ENCODE data around the gene CARMIL1. TPM values are rescaled to one million over a fixed set of nuclear protein-coding genes. Genes with fewer than 3 reads are reported as not detected.

The CARMIL1 gene
- total RNA-seq, 1 donor from 2014 or later, result 19.1 TPM

DNA sequence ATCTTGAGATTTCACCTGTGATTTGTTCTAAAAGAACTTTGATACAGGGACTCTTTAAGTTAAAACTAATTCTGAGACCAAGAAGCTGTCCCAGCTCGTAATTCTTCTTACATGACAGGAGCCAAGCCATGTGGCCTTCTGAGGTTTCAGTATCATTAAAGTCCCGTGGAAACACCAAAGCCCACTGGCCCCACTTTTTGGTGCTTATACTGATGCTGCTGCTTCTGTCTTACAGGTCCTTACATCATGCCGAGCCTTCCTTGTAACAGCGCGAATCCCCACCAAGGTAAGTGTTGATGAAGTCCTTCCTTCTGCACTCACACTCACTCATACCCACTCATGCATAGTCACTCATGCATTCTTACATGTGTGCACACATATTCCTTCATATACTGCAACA, 140.7 kb downstream of the CARMIL1 start:
- H3K4me3 Mint-ChIP-seq (ENCODE audit: unreplicated experiment), result no peak overlapping the region
- TF ChIP-seq EZH2 (IDR thresholded peaks at IDR 0.05; ENCODE audit: insufficient read depth, low read length), result no peak
- TF ChIP-seq, protein P1, sequence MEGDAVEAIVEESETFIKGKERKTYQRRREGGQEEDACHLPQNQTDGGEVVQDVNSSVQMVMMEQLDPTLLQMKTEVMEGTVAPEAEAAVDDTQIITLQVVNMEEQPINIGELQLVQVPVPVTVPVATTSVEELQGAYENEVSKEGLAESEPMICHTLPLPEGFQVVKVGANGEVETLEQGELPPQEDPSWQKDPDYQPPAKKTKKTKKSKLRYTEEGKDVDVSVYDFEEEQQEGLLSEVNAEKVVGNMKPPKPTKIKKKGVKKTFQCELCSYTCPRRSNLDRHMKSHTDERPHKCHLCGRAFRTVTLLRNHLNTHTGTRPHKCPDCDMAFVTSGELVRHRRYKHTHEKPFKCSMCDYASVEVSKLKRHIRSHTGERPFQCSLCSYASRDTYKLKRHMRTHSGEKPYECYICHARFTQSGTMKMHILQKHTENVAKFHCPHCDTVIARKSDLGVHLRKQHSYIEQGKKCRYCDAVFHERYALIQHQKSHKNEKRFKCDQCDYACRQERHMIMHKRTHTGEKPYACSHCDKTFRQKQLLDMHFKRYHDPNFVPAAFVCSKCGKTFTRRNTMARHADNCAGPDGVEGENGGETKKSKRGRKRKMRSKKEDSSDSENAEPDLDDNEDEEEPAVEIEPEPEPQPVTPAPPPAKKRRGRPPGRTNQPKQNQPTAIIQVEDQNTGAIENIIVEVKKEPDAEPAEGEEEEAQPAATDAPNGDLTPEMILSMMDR (IDR thresholded peaks at IDR 0.05; ENCODE audit: insufficient read depth, low read depth, low read length), result no peak
- Histone ChIP-seq H3K79me2 (ENCODE audit: insufficient read depth, low read length) (no peaks in the 10 kb centered on the region), H3K27me3 (ENCODE audit: insufficient read depth, low read length) (no peaks in the 10 kb centered on the region), H3K9ac (ENCODE audit: low read length) (no peak overlapping the region), H3K4me3 (ENCODE audit: insufficient read depth, low read depth, low read length) (no peak overlapping the region), H2AFZ (ENCODE audit: low read depth, low read length) (no peak overlapping the region), H3K27ac (ENCODE audit: low read depth, low read length) (no peak overlapping the region), H4K20me1 (ENCODE audit: insufficient read depth, low read length) (no peaks in the 10 kb centered on the region), H3K4me1 (ENCODE audit: insufficient read depth, low read length) (no peaks in the 10 kb centered on the region), H3K4me2 (ENCODE audit: low read length) (no peak overlapping the region), H3K36me3 (ENCODE audit: insufficient read depth, low read length) (no peaks in the 10 kb centered on the region), H3K9me3 (ENCODE audit: insufficient read depth, low read depth, low read length) (no peaks in the 10 kb centered on the region)
- peaks cover 11% of the 10 kb centered on the region for H3K36me3 Mint-ChIP-seq (ENCODE audit: low read depth, unreplicated experiment)
- H3K27me3 Mint-ChIP-seq (ENCODE audit: low read depth, unreplicated experiment), result no peaks in the 10 kb centered on the region
- DNase-seq (ENCODE audit: low read depth) (no peak), FAIRE-seq (no peak)
- no peak overlapping the region for H3K27ac Mint-ChIP-seq (ENCODE audit: unreplicated experiment)
- H3K4me1 Mint-ChIP-seq (ENCODE audit: low read depth, unreplicated experiment), result peaks cover 13% of the 10 kb centered on the region
- H3K9me3 Mint-ChIP-seq (ENCODE audit: unreplicated experiment), result peaks cover 10% of the 10 kb centered on the region

DNA sequence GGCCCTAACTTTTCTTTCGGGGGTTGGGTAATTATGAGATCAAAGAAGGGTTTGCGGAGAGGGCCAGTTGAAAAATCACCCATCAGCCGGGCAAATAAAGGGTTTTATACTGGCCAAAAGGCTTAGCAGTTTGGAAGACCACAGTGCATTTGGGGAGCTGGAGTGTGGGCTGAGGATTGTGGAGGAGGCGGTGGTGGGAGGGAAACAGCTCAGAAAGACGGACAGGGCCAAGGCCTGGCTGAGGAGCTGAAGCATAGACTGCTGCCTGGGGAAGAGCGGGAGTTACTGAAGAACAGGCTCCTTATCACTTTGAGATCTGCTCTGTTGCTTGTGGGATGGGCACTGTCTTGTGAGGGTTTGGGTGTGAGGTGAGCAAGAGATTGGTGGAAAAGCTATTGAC, 144.2 kb downstream of the CARMIL1 start:
- peaks cover 4% of the 10 kb centered on the region for H3K4me1 Mint-ChIP-seq (ENCODE audit: low read depth, unreplicated experiment)
- FAIRE-seq, result no peak
- H3K27me3 Mint-ChIP-seq (ENCODE audit: low read depth, unreplicated experiment), result no peaks in the 10 kb centered on the region
- Histone ChIP-seq H3K4me2 (ENCODE audit: low read length) (no peak overlapping the region), H3K4me3 (ENCODE audit: insufficient read depth, low read depth, low read length) (no peak overlapping the region), H3K9ac (ENCODE audit: low read length) (no peak overlapping the region), H3K79me2 (ENCODE audit: insufficient read depth, low read length) (no peaks in the 10 kb centered on the region), H3K27ac (ENCODE audit: low read depth, low read length) (no peak overlapping the region), H2AFZ (ENCODE audit: low read depth, low read length) (no peak overlapping the region), H4K20me1 (ENCODE audit: insufficient read depth, low read length) (no peaks in the 10 kb centered on the region), H3K9me3 (ENCODE audit: insufficient read depth, low read depth, low read length) (no peaks in the 10 kb centered on the region), H3K36me3 (ENCODE audit: insufficient read depth, low read length) (no peaks in the 10 kb centered on the region), H3K27me3 (ENCODE audit: insufficient read depth, low read length) (no peaks in the 10 kb centered on the region), H3K4me1 (ENCODE audit: insufficient read depth, low read length) (no peaks in the 10 kb centered on the region)
- H3K4me3 Mint-ChIP-seq (ENCODE audit: unreplicated experiment), result no peak overlapping the region
- H3K36me3 Mint-ChIP-seq (ENCODE audit: low read depth, unreplicated experiment), result peaks cover 14% of the 10 kb centered on the region
- H3K27ac Mint-ChIP-seq (ENCODE audit: unreplicated experiment), result no peak overlapping the region
- DNase-seq (ENCODE audit: low read depth), result no peak
- peaks cover 10% of the 10 kb centered on the region for H3K9me3 Mint-ChIP-seq (ENCODE audit: unreplicated experiment)
- TF ChIP-seq, protein P1 (IDR thresholded peaks at IDR 0.05; ENCODE audit: insufficient read depth, low read depth, low read length), result no peak
- TF ChIP-seq EZH2 (IDR thresholded peaks at IDR 0.05; ENCODE audit: insufficient read depth, low read length), result no peak

DNA sequence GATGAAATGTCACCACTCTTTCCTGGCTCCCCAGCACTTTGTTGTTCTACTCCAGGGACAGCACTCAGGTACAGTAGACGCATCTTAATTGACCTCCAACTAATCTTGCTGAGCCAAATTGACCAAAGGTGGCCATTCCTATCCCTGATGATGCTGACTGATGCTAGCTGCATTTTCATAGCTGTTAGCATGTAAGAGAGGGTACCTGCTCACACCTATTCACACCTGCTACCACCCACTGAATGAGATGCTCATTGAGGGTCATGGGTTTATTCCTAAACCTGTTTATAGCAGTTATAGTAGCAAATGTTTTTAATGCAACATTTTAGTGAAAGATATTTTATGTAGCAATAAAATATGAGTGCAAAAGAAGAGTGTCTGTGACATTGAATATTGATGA, 145.1 kb downstream of the CARMIL1 start:
- no peak overlapping the region for H3K4me3 Mint-ChIP-seq (ENCODE audit: unreplicated experiment)
- FAIRE-seq, result no peak
- H3K4me3 ChIP-seq (ENCODE audit: insufficient read depth, low read depth, low read length), result no peak overlapping the region
- H3K4me1 Mint-ChIP-seq (ENCODE audit: low read depth, unreplicated experiment), result peaks cover 7% of the 10 kb centered on the region
- DNase-seq (ENCODE audit: low read depth), result no peak
- H2AFZ ChIP-seq (ENCODE audit: low read depth, low read length), result no peak overlapping the region
- H3K27me3 Mint-ChIP-seq (ENCODE audit: low read depth, unreplicated experiment), result no peaks in the 10 kb centered on the region
- H3K9me3 ChIP-seq (ENCODE audit: insufficient read depth, low read depth, low read length), result no peaks in the 10 kb centered on the region
- no peaks in the 10 kb centered on the region for H4K20me1 ChIP-seq (ENCODE audit: insufficient read depth, low read length)
- TF ChIP-seq, protein P1 (IDR thresholded peaks at IDR 0.05; ENCODE audit: insufficient read depth, low read depth, low read length), result no peak
- no peak for TF ChIP-seq EZH2 (IDR thresholded peaks at IDR 0.05; ENCODE audit: insufficient read depth, low read length)
- no peak overlapping the region for H3K4me2 ChIP-seq (ENCODE audit: low read length)
- no peaks in the 10 kb centered on the region for H3K27me3 ChIP-seq (ENCODE audit: insufficient read depth, low read length)
- no peaks in the 10 kb centered on the region for H3K79me2 ChIP-seq (ENCODE audit: insufficient read depth, low read length)
- no peaks in the 10 kb centered on the region for H3K36me3 ChIP-seq (ENCODE audit: insufficient read depth, low read length)
- no peak overlapping the region for H3K27ac Mint-ChIP-seq (ENCODE audit: unreplicated experiment)
- no peak overlapping the region for H3K9ac ChIP-seq (ENCODE audit: low read length)
- no peaks in the 10 kb centered on the region for H3K4me1 ChIP-seq (ENCODE audit: insufficient read depth, low read length)
- no peak overlapping the region for H3K27ac ChIP-seq (ENCODE audit: low read depth, low read length)
- H3K9me3 Mint-ChIP-seq (ENCODE audit: unreplicated experiment), result peaks cover 9% of the 10 kb centered on the region
- peaks cover 14% of the 10 kb centered on the region for H3K36me3 Mint-ChIP-seq (ENCODE audit: low read depth, unreplicated experiment)

Measured in astrocyte (in vitro differentiated cells and primary cell).